HEK293T (cell line): Measurements from ENCODE around the gene PADI4.

Source experiments
- CTCF ChIA-PET: fragments of 350-600 bp; formaldehyde crosslinking; extraction: SDS; loops from one replicate; lab custom pipeline; 2021; ENCODE audit warnings: antibody characterized with exemption, inconsistent platforms; lab: Yijun Ruan, JAX
- POLR2A ChIA-PET: fragments of 350-600 bp; formaldehyde crosslinking; extraction: SDS; loops from one replicate; lab custom pipeline; 2020; ENCODE audit warnings: antibody characterized with exemption, inconsistent platforms; lab: Yijun Ruan, JAX
- DNase-seq: peaks from one replicate; pipeline ENCODE4 v3.0.0; 2012; ENCODE audit warnings: mixed read lengths; ENCODE audit errors: extremely low spot score
- ARNT ChIP-seq: fragments of 450-650 bp; IDR thresholded peaks from 2 replicates; pipeline ENCODE4 v1.6.1; 2017; ENCODE audit warnings: mild to moderate bottlenecking
- BHLHE40 ChIP-seq: fragments of 450-650 bp; IDR thresholded peaks from 2 replicates; pipeline ENCODE4 v1.6.1; 2016; ENCODE audit warnings: mild to moderate bottlenecking, moderate library complexity, borderline replicate concordance
- CTBP1 ChIP-seq: fragments of 450-650 bp; IDR thresholded peaks from 2 replicates; pipeline ENCODE4 v1.6.1; 2016; ENCODE audit warnings: borderline replicate concordance
- ELF4 ChIP-seq: fragments of 450-650 bp; IDR thresholded peaks from 2 replicates; pipeline ENCODE4 v1.6.1; 2017; ENCODE audit warnings: antibody characterized with exemption
- FOXA1 ChIP-seq: fragments of 450-650 bp; IDR thresholded peaks from 2 replicates; pipeline ENCODE4 v1.6.1; 2016; ENCODE audit warnings: mild to moderate bottlenecking
- FOXK2 ChIP-seq: fragments of 450-650 bp; IDR thresholded peaks from 2 replicates; pipeline ENCODE4 v1.6.1; 2016; ENCODE audit warnings: mild to moderate bottlenecking
- FOXM1 ChIP-seq: fragments of 450-650 bp; IDR thresholded peaks from 2 replicates; pipeline ENCODE4 v1.6.1; 2017; ENCODE audit warnings: mild to moderate bottlenecking, borderline replicate concordance
- HDGF ChIP-seq: fragments of 450-650 bp; IDR thresholded peaks from 2 replicates; pipeline ENCODE4 v1.6.1; 2017; ENCODE audit warnings: antibody characterized with exemption, borderline replicate concordance
- L3MBTL2 ChIP-seq: fragments of 450-650 bp; conservative IDR thresholded peaks from 2 replicates; pipeline ENCODE4 v1.6.1; 2016; ENCODE audit warnings: mild to moderate bottlenecking
- LEF1 ChIP-seq: fragments of 450-650 bp; IDR thresholded peaks from 2 replicates; pipeline ENCODE4 v1.6.1; 2017; ENCODE audit warnings: mild to moderate bottlenecking, borderline replicate concordance
- NFRKB ChIP-seq: fragments of 450-650 bp; IDR thresholded peaks from 2 replicates; pipeline ENCODE4 v1.6.1; 2016; ENCODE audit warnings: mild to moderate bottlenecking, moderate library complexity
- SP1 ChIP-seq: fragments of 450-650 bp; IDR thresholded peaks from 2 replicates; pipeline ENCODE4 v1.6.1; 2017
- SUZ12 ChIP-seq: fragments of 450-650 bp; IDR thresholded peaks from 2 replicates; pipeline ENCODE4 v1.6.1; 2016; ENCODE audit warnings: mild to moderate bottlenecking
- TARDBP ChIP-seq: fragments of 450-650 bp; IDR thresholded peaks from 2 replicates; pipeline ENCODE4 v1.6.1; 2016
- ZNF384 ChIP-seq: fragments of 450-650 bp; IDR thresholded peaks from 2 replicates; pipeline ENCODE4 v1.6.1; 2016
- TF ChIP-seq, protein P1 (sequence below): fragments of 450-650 bp; IDR thresholded peaks from 2 replicates; pipeline ENCODE4 v1.6.1; 2016

PADI4 gene

GRCh38 chr1:17309426-17310067 lies 1.6 kb downstream of the PADI4 start:
- no peak for TF ChIP-seq L3MBTL2
- ChIA-PET CTCF (no interaction called here), POLR2A (no interaction called here)
- no peak for DNase-seq

DNA sequence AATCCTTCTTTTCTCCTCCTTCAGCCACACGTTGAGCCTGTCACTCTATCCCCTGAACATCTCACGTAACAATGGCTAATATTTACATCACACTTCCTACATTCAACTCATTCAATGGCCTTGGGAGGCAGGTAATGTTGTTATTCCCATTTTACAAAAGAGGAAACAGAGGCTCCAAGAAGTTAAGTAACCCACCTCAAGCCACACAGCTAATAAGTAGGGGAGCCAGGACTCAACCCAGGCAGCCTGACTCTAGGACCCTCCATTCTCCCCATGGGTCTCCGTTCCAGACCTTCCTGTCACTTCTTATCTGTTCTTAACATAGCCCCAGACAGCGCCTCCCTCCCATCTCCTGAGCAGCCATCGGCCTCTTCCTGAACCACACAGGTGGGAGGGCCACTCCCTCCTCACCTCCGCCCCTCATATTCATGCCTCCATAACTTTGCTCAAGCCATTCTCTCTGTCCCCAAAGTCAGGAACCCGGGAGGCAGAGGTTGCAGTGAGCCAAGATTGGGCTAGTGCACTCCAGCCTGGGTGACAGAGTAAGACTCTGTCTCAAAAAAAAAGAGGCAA lies 2.2 kb downstream of the PADI4 start:
- ChIA-PET CTCF (no interaction called here), POLR2A (no interaction called here)
- TF ChIP-seq FOXA1 = no peak
- TF ChIP-seq HDGF = no peak
- TF ChIP-seq CTBP1 = no peak
- no peak for TF ChIP-seq FOXM1
- no peak for TF ChIP-seq TARDBP
- no peak for TF ChIP-seq BHLHE40
- TF ChIP-seq, protein P1, sequence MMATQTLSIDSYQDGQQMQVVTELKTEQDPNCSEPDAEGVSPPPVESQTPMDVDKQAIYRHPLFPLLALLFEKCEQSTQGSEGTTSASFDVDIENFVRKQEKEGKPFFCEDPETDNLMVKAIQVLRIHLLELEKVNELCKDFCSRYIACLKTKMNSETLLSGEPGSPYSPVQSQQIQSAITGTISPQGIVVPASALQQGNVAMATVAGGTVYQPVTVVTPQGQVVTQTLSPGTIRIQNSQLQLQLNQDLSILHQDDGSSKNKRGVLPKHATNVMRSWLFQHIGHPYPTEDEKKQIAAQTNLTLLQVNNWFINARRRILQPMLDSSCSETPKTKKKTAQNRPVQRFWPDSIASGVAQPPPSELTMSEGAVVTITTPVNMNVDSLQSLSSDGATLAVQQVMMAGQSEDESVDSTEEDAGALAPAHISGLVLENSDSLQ = no peak
- no peak for TF ChIP-seq L3MBTL2
- TF ChIP-seq SP1 = no peak
- TF ChIP-seq ZNF384 = no peak
- TF ChIP-seq ARNT = no peak
- TF ChIP-seq LEF1 = no peak
- TF ChIP-seq FOXK2 = no peak
- no peak for TF ChIP-seq SUZ12
- TF ChIP-seq NFRKB = no peak
- TF ChIP-seq ELF4 = no peak
- DNase-seq = no peak

DNA sequence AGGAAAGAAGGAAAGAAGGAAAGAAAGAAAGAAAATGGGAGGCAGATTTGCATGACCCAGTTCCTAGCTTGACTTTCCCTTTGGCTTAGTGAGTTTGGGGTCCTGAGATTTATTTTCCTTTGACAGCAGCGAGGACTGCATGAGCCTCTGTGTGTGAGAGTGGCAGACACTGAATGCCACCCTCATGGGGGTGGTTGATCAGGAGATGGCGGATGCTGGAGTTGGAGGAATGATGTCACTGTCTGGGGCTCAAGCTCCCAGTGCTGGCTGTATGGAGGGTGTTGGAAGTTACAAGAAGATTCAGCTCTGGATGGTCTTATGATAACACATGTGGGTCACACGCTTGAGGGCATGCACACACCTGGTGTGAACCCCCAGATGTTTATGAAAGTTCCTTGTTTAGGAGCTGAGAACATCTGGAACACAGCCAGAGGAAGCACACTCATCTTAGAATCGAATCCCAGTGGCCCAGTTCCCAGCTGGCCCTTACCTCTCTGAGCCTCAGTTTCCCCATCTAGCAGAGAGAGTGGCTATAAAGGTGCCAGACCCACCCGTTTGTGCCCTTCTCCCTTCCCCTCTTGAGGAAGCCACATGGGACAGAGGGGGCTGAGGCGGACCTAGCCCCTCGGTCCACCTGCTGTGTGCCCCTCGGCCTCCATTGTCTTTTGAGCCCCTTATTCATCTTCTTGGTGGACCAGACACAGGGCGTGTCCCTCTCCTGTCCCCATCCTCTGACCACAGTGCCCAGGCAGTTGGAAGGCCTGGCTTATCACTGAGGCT lies 5.7 kb downstream of the PADI4 start:
- POLR2A ChIA-PET = no interaction called here
- CTCF ChIA-PET = no interaction called here
- no peak for DNase-seq
- TF ChIP-seq FOXM1 (no peak), FOXK2 (no peak), L3MBTL2 (no peak), CTBP1 (no peak), SUZ12 (no peak)

DNA sequence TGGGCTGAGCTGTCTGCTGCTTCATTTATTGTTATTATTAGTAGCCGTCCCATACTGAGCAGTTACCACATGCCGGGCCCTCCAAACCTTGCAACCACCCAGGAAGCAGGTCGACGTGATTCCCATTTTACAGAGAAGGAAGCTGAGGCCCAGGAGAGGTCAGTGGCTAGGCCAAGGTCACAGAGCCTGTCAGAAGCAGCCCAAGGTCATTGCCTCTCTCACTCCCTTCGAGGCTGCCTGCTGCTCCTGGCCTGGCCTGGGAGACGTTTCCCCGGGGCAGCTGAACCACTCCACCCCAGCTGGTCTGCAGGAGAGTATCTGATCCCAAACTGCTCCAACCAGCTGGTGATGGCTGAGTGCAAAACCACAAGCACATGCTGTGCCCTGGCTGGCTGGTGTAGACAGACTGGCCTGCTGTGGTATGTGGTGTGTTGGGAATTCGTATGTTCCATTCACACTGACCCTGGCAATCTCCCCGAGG lies 6.5 kb downstream of the PADI4 start:
- ChIA-PET CTCF (no interaction called here), POLR2A (no interaction called here)
- TF ChIP-seq TARDBP (no peak), FOXA1 (no peak), SUZ12 (no peak), L3MBTL2 (no peak), CTBP1 (no peak), ZNF384 (no peak)
- TF ChIP-seq, protein P1 = no peak
- no peak for DNase-seq

DNA sequence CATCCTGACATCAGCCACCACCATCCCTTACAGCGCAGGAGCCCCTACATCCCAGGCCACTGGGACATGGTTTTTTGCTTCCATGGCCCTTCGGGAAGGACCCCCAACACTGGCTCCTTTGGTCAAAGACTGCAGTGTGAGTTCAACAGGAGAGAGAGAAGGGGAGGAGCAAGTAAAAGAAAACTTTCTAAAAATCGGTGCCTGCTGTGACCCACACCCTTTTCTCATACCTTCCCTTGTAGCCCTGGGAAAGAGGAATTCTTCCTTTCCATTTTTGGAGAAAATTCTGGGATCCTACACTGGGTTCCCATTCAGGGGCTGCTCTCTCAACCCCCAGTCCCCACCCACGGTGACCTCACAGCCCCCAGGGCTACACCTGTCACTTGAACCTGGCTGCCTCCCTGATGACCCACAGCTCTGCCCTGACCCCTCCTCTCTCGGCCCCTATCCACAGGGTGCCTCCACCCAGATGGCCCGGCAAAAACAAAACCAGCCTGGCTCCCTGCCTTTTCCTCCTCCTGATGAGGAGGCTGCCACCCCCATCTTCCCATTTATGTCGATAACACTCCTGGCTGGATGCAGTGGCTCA lies 7.6 kb downstream of the PADI4 start:
- ChIA-PET CTCF (no interaction called here), POLR2A (no interaction called here)
- DNase-seq = no peak
- no peak for TF ChIP-seq FOXK2
- no peak for TF ChIP-seq ARNT
- TF ChIP-seq NFRKB = no peak
- TF ChIP-seq CTBP1 = no peak
- no peak for TF ChIP-seq BHLHE40

GRCh38 chr1:17316704-17317103 lies 8.7 kb downstream of the PADI4 start:
- ChIA-PET POLR2A (no interaction called here), CTCF (no interaction called here)
- no peak for DNase-seq
- TF ChIP-seq FOXM1 (no peak), SP1 (no peak), ELF4 (no peak)

DNA sequence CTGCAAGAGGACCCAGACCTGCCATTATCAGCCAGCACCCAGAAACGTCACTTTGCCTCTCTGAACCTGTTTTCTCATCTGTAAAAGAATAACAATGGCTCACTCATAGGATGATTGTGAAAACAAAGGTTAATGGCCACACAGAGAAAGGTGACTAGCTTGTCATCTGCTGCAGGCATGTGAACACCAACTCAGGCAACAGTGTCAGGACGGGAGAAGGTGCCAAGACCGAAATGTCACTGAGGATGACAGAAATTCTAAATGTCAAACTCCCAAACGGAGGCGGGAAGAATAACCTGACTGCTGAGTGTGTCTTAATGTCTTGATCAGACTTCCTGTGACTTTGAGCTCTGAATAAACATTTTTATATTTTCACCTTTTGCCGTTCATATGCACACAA lies 10.3 kb downstream of the PADI4 start:
- TF ChIP-seq FOXK2 (no peak), NFRKB (no peak), TARDBP (no peak), ZNF384 (no peak), BHLHE40 (no peak), LEF1 (no peak), CTBP1 (no peak), ELF4 (no peak), L3MBTL2 (no peak), SUZ12 (no peak), ARNT (no peak), HDGF (no peak), SP1 (no peak), FOXA1 (no peak), FOXM1 (no peak)
- TF ChIP-seq, protein P1 = no peak
- no peak for DNase-seq
- CTCF ChIA-PET = interaction anchor here (0.6 kb wide), 1 partner anchor 175 kb away, joined by 5 read pairs; no protein-coding TSS in a partner anchor
- POLR2A ChIA-PET = no interaction called here
